K562 (cell line): ENCODE data around the gene C11orf86. TPM values are rescaled to one million over a fixed set of nuclear protein-coding genes. Genes with fewer than 3 reads are reported as not detected.
A peak's percentile ranks its signal among the peaks of the same experiment; 100 is the strongest.

Experiments used
- ATAC-seq: fragments of 200-7000 bp; cut with Tn5 transposase; 3 replicates; pipeline ENCODE4 v1.9.1; 2020; ENCODE audit warnings: moderate library complexity
- BruUV-seq: library from RNA; stranded (reverse); fragments of 400-500 nt; replicated peaks from 2 replicates; lab custom pipeline; 2021; lab: Mats Ljungman, UMichigan
- CTCF ChIA-PET: fragments of 300-600 bp; formaldehyde crosslinking; extraction: SDS; loops from one replicate; lab custom pipeline; 2021; ENCODE audit warnings: low intra/inter-chr PET ratio; lab: Yijun Ruan, JAX
- POLR2A ChIA-PET: fragments of 300-600, 350-650 bp; sonication (Branson Sonifier 250); formaldehyde crosslinking; extraction: SDS; loops from one replicate; lab custom pipeline; 2021; ENCODE audit warnings: antibody characterized with exemption, inconsistent platforms; lab: Yijun Ruan, JAX
- DNase-seq, 4 experiments: peaks; one replicate each; pipeline versions ENCODE4 v3.0.0 to v3.0.0-alpha.2; 2011 to 2018; ENCODE audit warnings: low spot score in 3 of 4, mixed read lengths in 3 of 4; ENCODE audit errors: extremely low read depth in 1 of 4
- FAIRE-seq: peaks from 2 replicates; lab custom pipeline; 2011; peaks lifted over from hg19 to GRCh38; lab: Jason Lieb, UNC
- H2AFZ ChIP-seq: 2 replicates; pipeline ENCODE4 v1.6.0; 2011; ENCODE audit warnings: low read depth, low read length, control low read depth, inconsistent platforms
- H3K27ac ChIP-seq: fragments of 200-600 bp; 3 replicates; pipeline ENCODE4 v1.8.0; 2011; ENCODE audit warnings: low read depth, mild to moderate bottlenecking, control low read depth, inconsistent platforms, low read length, moderate library complexity, mixed read lengths; ENCODE audit errors: extremely low read depth
- H3K27me3 ChIP-seq, 2 experiments: fragments of 300-600 bp in 1 of 2; 2 replicates in 1 of 2; 3 replicates in 1 of 2; pipeline versions ENCODE4 v1.6.0 to v1.8.0; 2011; ENCODE audit warnings: inconsistent platforms in 2 of 2, low read length in 2 of 2, mild to moderate bottlenecking in 1 of 2, mixed read lengths in 1 of 2, moderate library complexity in 1 of 2; ENCODE audit not compliant: control insufficient read depth in 2 of 2, insufficient read depth in 2 of 2
- H3K36me3 ChIP-seq: fragments of 300-600 bp; 3 replicates; pipeline ENCODE4 v1.8.0; 2011; ENCODE audit warnings: mild to moderate bottlenecking, low read length, inconsistent platforms; ENCODE audit not compliant: control insufficient read depth, insufficient read depth
- H3K4me1 ChIP-seq, 2 experiments: fragments of 200-600 bp in 1 of 2; replicated peaks in 1 of 2; 2 replicates in 1 of 2; 3 replicates in 1 of 2; pipeline versions ENCODE4 v1.5.1 to v1.8.0; 2011; ENCODE audit warnings: inconsistent platforms in 2 of 2, low read length in 2 of 2, mild to moderate bottlenecking in 1 of 2, mixed read lengths in 1 of 2, moderate library complexity in 1 of 2; ENCODE audit not compliant: control insufficient read depth in 2 of 2, insufficient read depth in 2 of 2
- H3K4me2 ChIP-seq: 2 replicates; pipeline ENCODE4 v1.6.1; 2011; ENCODE audit warnings: low read length, control low read depth, inconsistent platforms, mixed read lengths; ENCODE audit not compliant: insufficient read depth
- H3K4me3 ChIP-seq: fragments of 200-600 bp; sonication (generic), shearing (Covaris generic); 2 replicates; pipeline ENCODE4 v1.5.1; 2016; ENCODE audit warnings: control low read depth, inconsistent platforms
- H3K79me2 ChIP-seq: fragments of 200-600 bp; 3 replicates; pipeline ENCODE4 v1.8.0; 2011; ENCODE audit warnings: low read length, inconsistent platforms; ENCODE audit not compliant: control insufficient read depth, insufficient read depth
- H3K9ac ChIP-seq, 2 experiments: 2 replicates each; pipeline versions ENCODE4 v1.6.0 to v1.6.1; 2011; ENCODE audit warnings: low read depth in 2 of 2, low read length in 2 of 2, control low read depth in 1 of 2, inconsistent platforms in 1 of 2, mild to moderate bottlenecking in 1 of 2, mixed read lengths in 1 of 2; ENCODE audit not compliant: insufficient read depth in 1 of 2
- H3K9me1 ChIP-seq: one replicate; pipeline ENCODE4 v1.6.0; 2011; ENCODE audit warnings: inconsistent platforms, mild to moderate bottlenecking, low read length, moderate library complexity; ENCODE audit not compliant: control insufficient read depth, insufficient read depth
- H3K9me3 ChIP-seq: replicated peaks from 2 replicates; pipeline ENCODE4 v1.5.1; 2011; ENCODE audit warnings: low read depth, low read length, inconsistent platforms; ENCODE audit not compliant: control insufficient read depth, insufficient read depth
- H4K20me1 ChIP-seq: replicated peaks from 2 replicates; pipeline ENCODE4 v1.6.1; 2011; ENCODE audit warnings: low read length, inconsistent platforms, mixed read lengths; ENCODE audit not compliant: control insufficient read depth, insufficient read depth
- ERF ChIP-seq: fragments of 450-650 bp; formaldehyde crosslinking; IDR thresholded peaks from 2 replicates; pipeline ENCODE4 v1.4.0; 2020; ENCODE audit warnings: mild to moderate bottlenecking, mixed read lengths
- FOXJ2 ChIP-seq: fragments of 200-800 bp; sonication (Bioruptor generic); IDR thresholded peaks from 2 replicates; pipeline ENCODE4 v1.6.1; 2016; ENCODE audit warnings: missing genetic modification characterization, missing compliant biosample characterization
- KAT8 ChIP-seq: fragments of 450-650 bp; IDR thresholded peaks from 2 replicates; pipeline ENCODE4 v1.6.1; 2016; ENCODE audit warnings: low read depth, mild to moderate bottlenecking
- MBD2 ChIP-seq: sonication (generic); IDR thresholded peaks from 2 replicates; pipeline ENCODE4 v1.6.1; 2016; ENCODE audit warnings: low read depth, borderline replicate concordance
- NCOA2 ChIP-seq, 2 experiments: fragments of 450-650 bp; IDR thresholded peaks; 2 replicates each; pipeline ENCODE4 v1.6.1; 2018; ENCODE audit warnings: mild to moderate bottlenecking in 2 of 2, moderate library complexity in 1 of 2; ENCODE audit not compliant: partially characterized antibody in 2 of 2
- NONO ChIP-seq, 2 experiments: fragments of 200-400 bp in 1 of 2; fragments of 450-650 bp in 1 of 2; formaldehyde crosslinking in 1 of 2; IDR thresholded peaks; 2 replicates each; pipeline ENCODE4 v1.6.1; 2017; ENCODE audit warnings: low read depth in 2 of 2, mild to moderate bottlenecking in 2 of 2, moderate library complexity in 2 of 2, low read length in 1 of 2
- NR3C1 ChIP-seq: sonication (generic); formaldehyde crosslinking; IDR thresholded peaks from 2 replicates; pipeline ENCODE4 v1.8.1; 2022; ENCODE audit warnings: missing genetic modification reagents
- PCBP1 ChIP-seq: fragments of 200-400 bp; formaldehyde crosslinking; IDR thresholded peaks from 2 replicates; pipeline ENCODE4 v1.6.1; 2018; ENCODE audit warnings: mild to moderate bottlenecking, low read depth, low read length; ENCODE audit not compliant: poor library complexity, severe bottlenecking
- ZNF133 ChIP-seq: fragments of 250-450 bp; sonication (Bioruptor Pico); IDR thresholded peaks from 2 replicates; pipeline ENCODE4 v1.4.0; 2020; ENCODE audit warnings: mild to moderate bottlenecking
- ZNF197 ChIP-seq: fragments of 200-800 bp; sonication (Bioruptor generic); IDR thresholded peaks from 2 replicates; pipeline ENCODE4 v1.6.1; 2016; ENCODE audit warnings: low read depth, missing genetic modification characterization, missing compliant biosample characterization
- ZNF354B ChIP-seq: fragments of 250-450 bp; sonication (Bioruptor Pico); IDR thresholded peaks from 2 replicates; pipeline ENCODE4 v1.4.0; 2020
- WGBS: fragments of 100-300 bp; shearing (Covaris generic); methylation state at CpG from one replicate; pipeline ENCODE4 v1.1.6; 2016; ENCODE audit warnings: low coverage, mixed read lengths; ENCODE audit not compliant: insufficient coverage; ENCODE audit errors: missing lambda C conversion rate; 5-methylcytosine and 5-hydroxymethylcytosine counted together
- in situ Hi-C: fragments of 300-500 bp; cut with MboI; formaldehyde crosslinking; loops from 4 replicates; pipeline ENCODE4 v1.15.0; 2018; ENCODE audit warnings: inconsistent platforms, mixed read lengths
- intact Hi-C: fragments of 100-400 bp; cut with micrococcal nuclease; formaldehyde crosslinking; loops from 2 replicates; pipeline ENCODE4 v1.14.2; 2022
- polyA plus RNA-seq, 8 experiments: library from polyadenylated mRNA; depleted of rRNA in 4 of 8; stranded (reverse) in 5 of 8; unstranded in 3 of 8; fragments of >200 nt; fragmentation: Nextera tagmentation in 2 of 8; fragmentation: Illumina TruSeq in 1 of 8; extraction: Ambion mirVana in 2 of 8; extraction: Trizol in 1 of 8; gene quantifications; 2 replicates each; pipeline versions ENCODE4 v1.2.1 to v1.2.3, GENCODE V29; 2011 to 2014; ENCODE audit warnings: inconsistent platforms in 1 of 8, missing spikeins in 1 of 8
- total RNA-seq, 7 experiments: library from RNA; depleted of rRNA in 6 of 7; stranded (reverse); fragments of >200 nt in 6 of 7; fragmentation: Illumina TruSeq in 2 of 7; extraction: Trizol in 2 of 7; gene quantifications; 2 replicates each; pipeline versions ENCODE4 v1.2.1 to v1.2.3, GENCODE V29; 2011 to 2021; ENCODE audit warnings: low replicate concordance in 1 of 7
- TF ChIP-seq, protein P1 (sequence below): fragments of 450-650 bp; IDR thresholded peaks from 2 replicates; pipeline ENCODE4 v1.7.0; 2016; ENCODE audit warnings: borderline replicate concordance
- TF ChIP-seq, protein P2 (sequence below): sonication (generic); formaldehyde crosslinking; IDR thresholded peaks from 2 replicates; pipeline ENCODE4 v1.8.0; 2022; ENCODE audit warnings: mild to moderate bottlenecking, low read depth, missing genetic modification reagents
- TF ChIP-seq, protein P3 (sequence below): IDR thresholded peaks from 2 replicates; pipeline ENCODE4 v1.6.1; 2011; ENCODE audit not compliant: insufficient read length; ENCODE audit errors: extremely low read depth
- TF ChIP-seq, protein P4 (sequence below): fragments of 250-450 bp; sonication (Bioruptor Pico); IDR thresholded peaks from 2 replicates; pipeline ENCODE4 v1.8.0; 2022; ENCODE audit warnings: inconsistent platforms, mild to moderate bottlenecking, moderate library complexity, borderline replicate concordance
- TF ChIP-seq, protein P5 (sequence below): fragments of 450-650 bp; IDR thresholded peaks from 2 replicates; pipeline ENCODE4 v1.6.1; 2016

C11orf86 gene
- total and polyA plus RNA-seq, 9 of the 15 experiments (the other 6 are each of a cell fraction or from before 2014, with no cell fraction given) = not detected

DNA sequence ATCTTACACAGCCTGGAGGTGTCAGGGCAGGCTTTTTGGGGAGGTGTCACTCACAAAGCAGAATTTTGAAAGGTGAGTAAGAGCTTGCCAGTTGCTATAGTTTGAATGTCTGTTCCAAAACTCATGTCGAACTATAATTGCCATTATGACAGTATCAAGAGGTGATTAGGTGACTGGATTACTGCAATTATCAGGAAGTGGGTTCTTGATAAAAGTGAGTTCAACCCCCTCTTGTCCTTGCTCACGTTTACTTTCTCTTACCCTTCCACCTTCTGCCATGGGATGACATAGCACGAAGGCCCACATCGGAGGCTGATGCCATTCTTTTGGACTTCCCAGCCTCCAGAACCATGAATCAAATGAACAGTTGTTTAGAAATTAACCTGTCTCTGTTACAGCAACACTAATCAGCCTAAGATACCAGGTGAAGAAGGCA lies 4.7 kb upstream of the C11orf86 start:
- DNase-seq (no peak), FAIRE-seq (no peak), ATAC-seq (no peak)
- CTCF ChIA-PET = no interaction called here
- no peak overlapping the region; the same call in 1 of the 2 replicates for H2AFZ ChIP-seq
- peaks cover 11 to 16% of the 10 kb centered on the region in 2 experiments; a peak in 4 of 5 replicates for H3K4me1 ChIP-seq
- BruUV-seq = no TSS peak
- no peaks in the 10 kb centered on the region for H3K9me1 ChIP-seq
- POLR2A ChIA-PET = no interaction called here
- H3K27ac ChIP-seq = no peak overlapping the region
- no peak overlapping the region for H3K4me2 ChIP-seq
- no peaks in the 10 kb centered on the region for H3K9me3 ChIP-seq
- in situ Hi-C loops = no loop called here
- 47% methylated on average over 4 of the region's 4 CpGs for WGBS
- H3K36me3 ChIP-seq = no peaks in the 10 kb centered on the region
- no peaks in the 10 kb centered on the region for H3K27me3 ChIP-seq
- no peak overlapping the region for H3K9ac ChIP-seq
- H4K20me1 ChIP-seq = no peaks in the 10 kb centered on the region
- H3K4me3 ChIP-seq = no peak overlapping the region
- intact Hi-C loops = no loop called here
- H3K79me2 ChIP-seq = no peaks in the 10 kb centered on the region
- TF ChIP-seq ZNF133 (CRISPR knock-in tag) (no peak), PCBP1 (no peak), NCOA2 (IDR thresholded peaks at IDR 0.05; ENCODE audit: partially characterized antibody in 2 of 2) (no peak), KAT8 (no peak), ERF (CRISPR knock-in tag) (no peak), FOXJ2 (tag) (no peak), ZNF354B (CRISPR knock-in tag) (no peak), NR3C1 (CRISPR knock-in tag) (no peak), ZNF197 (no peak), NONO (IDR thresholded peaks at IDR 0.05; ENCODE audit: low read depth in 2 of 2, low read length in 1 of 2) (no peak), MBD2 (0 out of 2 replicates have a peak, but pooled peaks have one; percentile 21)
- TF ChIP-seq, protein P1, sequence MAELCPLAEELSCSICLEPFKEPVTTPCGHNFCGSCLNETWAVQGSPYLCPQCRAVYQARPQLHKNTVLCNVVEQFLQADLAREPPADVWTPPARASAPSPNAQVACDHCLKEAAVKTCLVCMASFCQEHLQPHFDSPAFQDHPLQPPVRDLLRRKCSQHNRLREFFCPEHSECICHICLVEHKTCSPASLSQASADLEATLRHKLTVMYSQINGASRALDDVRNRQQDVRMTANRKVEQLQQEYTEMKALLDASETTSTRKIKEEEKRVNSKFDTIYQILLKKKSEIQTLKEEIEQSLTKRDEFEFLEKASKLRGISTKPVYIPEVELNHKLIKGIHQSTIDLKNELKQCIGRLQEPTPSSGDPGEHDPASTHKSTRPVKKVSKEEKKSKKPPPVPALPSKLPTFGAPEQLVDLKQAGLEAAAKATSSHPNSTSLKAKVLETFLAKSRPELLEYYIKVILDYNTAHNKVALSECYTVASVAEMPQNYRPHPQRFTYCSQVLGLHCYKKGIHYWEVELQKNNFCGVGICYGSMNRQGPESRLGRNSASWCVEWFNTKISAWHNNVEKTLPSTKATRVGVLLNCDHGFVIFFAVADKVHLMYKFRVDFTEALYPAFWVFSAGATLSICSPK = no peak
- TF ChIP-seq, protein P2, sequence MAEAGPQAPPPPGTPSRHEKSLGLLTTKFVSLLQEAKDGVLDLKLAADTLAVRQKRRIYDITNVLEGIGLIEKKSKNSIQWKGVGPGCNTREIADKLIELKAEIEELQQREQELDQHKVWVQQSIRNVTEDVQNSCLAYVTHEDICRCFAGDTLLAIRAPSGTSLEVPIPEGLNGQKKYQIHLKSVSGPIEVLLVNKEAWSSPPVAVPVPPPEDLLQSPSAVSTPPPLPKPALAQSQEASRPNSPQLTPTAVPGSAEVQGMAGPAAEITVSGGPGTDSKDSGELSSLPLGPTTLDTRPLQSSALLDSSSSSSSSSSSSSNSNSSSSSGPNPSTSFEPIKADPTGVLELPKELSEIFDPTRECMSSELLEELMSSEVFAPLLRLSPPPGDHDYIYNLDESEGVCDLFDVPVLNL = no peak
- TF ChIP-seq, protein P3, sequence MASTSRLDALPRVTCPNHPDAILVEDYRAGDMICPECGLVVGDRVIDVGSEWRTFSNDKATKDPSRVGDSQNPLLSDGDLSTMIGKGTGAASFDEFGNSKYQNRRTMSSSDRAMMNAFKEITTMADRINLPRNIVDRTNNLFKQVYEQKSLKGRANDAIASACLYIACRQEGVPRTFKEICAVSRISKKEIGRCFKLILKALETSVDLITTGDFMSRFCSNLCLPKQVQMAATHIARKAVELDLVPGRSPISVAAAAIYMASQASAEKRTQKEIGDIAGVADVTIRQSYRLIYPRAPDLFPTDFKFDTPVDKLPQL = no peak
- TF ChIP-seq, protein P4, sequence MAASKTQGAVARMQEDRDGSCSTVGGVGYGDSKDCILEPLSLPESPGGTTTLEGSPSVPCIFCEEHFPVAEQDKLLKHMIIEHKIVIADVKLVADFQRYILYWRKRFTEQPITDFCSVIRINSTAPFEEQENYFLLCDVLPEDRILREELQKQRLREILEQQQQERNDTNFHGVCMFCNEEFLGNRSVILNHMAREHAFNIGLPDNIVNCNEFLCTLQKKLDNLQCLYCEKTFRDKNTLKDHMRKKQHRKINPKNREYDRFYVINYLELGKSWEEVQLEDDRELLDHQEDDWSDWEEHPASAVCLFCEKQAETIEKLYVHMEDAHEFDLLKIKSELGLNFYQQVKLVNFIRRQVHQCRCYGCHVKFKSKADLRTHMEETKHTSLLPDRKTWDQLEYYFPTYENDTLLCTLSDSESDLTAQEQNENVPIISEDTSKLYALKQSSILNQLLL (CRISPR knock-in tag) = no peak
- TF ChIP-seq, protein P5, sequence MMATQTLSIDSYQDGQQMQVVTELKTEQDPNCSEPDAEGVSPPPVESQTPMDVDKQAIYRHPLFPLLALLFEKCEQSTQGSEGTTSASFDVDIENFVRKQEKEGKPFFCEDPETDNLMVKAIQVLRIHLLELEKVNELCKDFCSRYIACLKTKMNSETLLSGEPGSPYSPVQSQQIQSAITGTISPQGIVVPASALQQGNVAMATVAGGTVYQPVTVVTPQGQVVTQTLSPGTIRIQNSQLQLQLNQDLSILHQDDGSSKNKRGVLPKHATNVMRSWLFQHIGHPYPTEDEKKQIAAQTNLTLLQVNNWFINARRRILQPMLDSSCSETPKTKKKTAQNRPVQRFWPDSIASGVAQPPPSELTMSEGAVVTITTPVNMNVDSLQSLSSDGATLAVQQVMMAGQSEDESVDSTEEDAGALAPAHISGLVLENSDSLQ = 0 out of 2 replicates have a peak, but pooled peaks have one; percentile 10
